HG02642 (cell line): ENCODE measurements around the gene RASAL2.
A peak's percentile ranks its signal among the peaks of the same experiment; 100 is the strongest.
"Not testable (repeated sequence)": the region's sequence is repeated elsewhere in the genome, so short reads cannot be mapped to it uniquely, and the experiment has no call there.

Source experiments
- ATAC-seq: cut with Tn5 transposase; IDR thresholded peaks from one replicate; pipeline ENCODE4 v1.9.1; 2021; ENCODE audit warnings: mild to moderate bottlenecking; ENCODE audit not compliant: unreplicated experiment, poor library complexity

The RASAL2 gene

GRCh38 chr1:178109348-178110143 lies 15.6 kb downstream of the RASAL2 start:
- no peak for ATAC-seq

DNA sequence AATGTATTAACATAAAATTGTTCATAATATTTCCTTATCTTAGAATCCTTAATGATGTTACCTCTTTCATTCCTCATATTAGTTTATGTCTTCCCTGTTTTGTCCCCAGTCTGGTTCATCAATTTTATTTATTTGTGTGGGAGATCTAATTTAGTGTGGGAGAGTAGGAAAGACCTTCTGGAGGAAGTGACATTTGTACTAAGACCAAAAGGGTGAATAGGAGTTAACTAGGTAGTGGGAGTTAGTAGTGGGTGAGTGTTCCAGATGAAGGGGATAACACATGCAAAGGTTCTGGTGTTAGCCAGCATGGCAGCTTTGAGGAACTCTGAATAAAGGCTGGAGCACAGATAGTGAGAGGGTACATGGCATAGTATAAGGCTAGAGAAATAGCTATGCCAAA lies 21.4 kb downstream of the RASAL2 start:
- no peak for ATAC-seq

GRCh38 chr1:178118524-178118923 lies 24.6 kb downstream of the RASAL2 start:
- ATAC-seq: no peak

GRCh38 chr1:178119628-178120027 lies 25.7 kb downstream of the RASAL2 start:
- no peak for ATAC-seq

DNA sequence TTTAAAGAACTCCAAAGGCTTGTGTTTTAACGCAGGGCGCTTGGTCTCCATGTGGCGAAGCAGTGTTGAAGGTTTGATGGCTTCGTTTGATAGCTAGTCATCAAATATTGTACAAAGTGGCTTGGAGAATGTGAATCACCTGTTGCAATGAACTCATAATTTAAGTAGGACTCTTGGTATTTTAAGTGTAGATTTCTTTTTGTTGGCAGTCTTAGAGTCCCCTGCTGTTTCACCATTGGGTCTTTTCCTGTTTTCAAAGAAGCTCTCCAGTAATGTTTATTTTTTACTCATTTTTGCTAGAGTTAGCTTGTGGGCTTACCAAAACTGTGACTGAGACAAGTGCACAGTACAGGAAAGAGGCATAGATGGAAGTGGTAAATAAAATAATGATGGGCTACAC lies 26.2 kb downstream of the RASAL2 start:
- no peak for ATAC-seq

GRCh38 chr1:178120520-178121052 lies 26.7 kb downstream of the RASAL2 start:
- not testable (repeated sequence) for ATAC-seq

DNA sequence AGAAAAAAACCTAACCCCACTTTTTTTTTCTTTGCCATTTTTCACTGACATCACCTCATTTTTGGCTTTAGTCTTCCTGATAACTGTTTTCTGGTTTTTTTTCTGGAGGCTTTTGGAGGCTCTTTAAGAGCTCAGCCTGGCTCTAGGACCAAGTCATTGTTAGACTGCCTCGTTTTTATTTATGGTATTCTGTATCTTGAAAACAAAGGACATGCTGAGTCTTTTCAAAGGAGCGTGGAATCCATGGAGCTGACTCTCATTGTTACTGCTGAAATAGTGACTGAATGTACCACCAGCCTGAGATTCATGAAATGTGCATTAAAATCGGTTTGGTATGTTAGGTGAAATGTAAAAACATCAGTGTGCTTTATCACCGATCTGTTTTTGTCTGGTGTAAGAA lies 28.0 kb downstream of the RASAL2 start:
- no peak for ATAC-seq

GRCh38 chr1:178122283-178122682 lies 28.4 kb downstream of the RASAL2 start:
- no peak for ATAC-seq

DNA sequence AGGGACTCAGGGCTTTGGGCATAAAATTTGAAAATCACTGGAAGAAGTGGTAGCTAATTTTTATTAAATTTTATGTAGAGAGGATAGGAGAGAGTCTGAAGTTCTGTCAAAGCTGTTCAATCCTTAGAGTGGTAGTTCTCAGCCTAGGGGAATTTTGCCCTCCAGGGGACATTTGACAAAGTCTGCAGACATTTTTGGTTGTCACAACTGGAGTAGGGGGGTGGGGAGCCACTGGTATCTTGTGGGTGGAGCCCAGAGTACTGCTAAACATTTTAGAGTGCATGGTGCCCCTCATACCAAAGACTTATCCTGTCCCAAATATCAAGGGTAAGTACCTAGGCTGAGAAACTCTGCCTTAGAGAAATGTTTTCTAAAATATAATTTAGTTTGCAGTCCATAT lies 30.2 kb downstream of the RASAL2 start:
- ATAC-seq: no peak

- ATAC-seq: no peak
Observed at GRCh38 chr1:178126261-178126660, 32.4 kb downstream of the RASAL2 start.

- ATAC-seq: peak; percentile 52
Observed at GRCh38 chr1:178126741-178127185, 32.9 kb downstream of the RASAL2 start.

GRCh38 chr1:178127482-178128191 lies 33.7 kb downstream of the RASAL2 start:
- no peak for ATAC-seq

- no peak for ATAC-seq
Observed at GRCh38 chr1:178133239-178133989, 39.5 kb downstream of the RASAL2 start.

DNA sequence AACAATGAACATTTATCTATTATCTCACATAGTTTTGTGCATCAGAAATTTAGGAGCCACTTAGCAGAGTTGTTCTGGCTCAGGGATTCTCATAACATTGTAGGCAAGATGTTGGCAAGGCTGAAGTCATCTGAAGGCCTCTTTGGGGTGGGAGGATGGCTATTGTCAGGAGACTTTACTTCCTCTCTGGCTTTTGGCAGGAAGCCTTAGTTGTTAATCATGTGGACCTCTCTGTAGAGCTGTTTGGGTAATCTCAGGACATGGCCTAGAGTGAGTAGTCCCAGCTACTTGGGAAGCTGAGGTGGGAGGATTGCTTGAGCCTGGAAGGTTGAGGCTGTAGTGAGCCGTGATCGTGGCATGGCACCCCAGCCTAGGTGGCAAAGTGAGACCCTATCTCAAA lies 40.2 kb downstream of the RASAL2 start:
- no peak for ATAC-seq

DNA sequence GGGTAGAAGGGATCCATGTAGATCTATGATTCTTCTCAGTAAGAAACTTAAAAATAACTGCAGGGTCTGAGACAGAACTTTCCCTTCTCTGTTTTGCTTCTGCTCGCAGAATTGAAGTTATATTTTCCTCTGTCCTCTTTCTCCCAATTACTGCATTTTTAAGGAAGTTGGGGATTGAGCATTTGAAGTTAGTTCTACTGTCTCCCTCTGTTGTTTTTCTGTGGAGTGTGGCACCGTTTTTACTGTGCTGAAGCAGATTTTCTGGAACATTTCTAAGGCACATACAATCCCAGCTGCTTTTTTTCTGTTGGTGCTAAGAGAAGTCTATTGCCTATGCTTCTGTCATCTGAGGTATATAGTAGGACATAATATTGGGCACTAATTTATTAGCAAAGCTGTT lies 43.3 kb downstream of the RASAL2 start:
- no peak for ATAC-seq

DNA sequence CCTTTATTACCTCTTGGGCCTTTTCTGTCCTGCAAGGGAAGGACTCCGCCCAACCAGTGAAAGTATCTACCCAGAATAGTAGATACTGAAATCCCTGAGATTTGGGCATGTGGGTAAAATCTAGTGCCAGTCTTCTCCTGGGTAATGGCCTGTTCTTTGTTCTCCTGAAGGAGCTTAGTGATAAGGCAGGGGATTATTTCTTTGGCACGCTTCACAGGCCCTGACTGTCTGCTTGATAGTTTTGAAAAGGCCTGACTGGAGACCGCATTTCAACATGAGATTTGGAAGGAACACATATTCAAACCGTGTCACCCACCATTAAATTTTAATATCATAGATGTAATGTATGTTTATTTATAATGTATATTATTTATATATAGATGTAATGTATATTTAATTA lies 48.9 kb downstream of the RASAL2 start:
- no peak for ATAC-seq

- ATAC-seq: no peak
Observed at GRCh38 chr1:178143730-178144690, 50.1 kb downstream of the RASAL2 start.

DNA sequence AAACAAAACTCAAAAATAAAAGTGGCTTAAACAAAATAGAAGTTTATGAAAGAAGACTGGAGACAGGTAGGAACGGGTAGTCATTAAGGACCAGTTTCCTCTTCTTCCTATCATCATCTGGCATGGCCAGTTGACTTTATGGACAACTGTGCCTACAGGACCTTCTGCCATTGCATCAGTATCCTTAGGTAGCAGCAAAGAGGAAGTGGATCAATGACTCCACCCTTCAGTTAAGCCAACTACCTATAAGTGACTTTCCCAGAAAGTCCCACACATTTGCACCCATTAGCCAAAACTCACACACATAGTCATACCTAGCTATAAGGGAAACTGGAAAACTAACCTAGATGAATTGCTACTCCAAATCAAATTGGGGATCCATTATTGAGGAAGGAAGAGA lies 51.7 kb downstream of the RASAL2 start:
- ATAC-seq: no peak

DNA sequence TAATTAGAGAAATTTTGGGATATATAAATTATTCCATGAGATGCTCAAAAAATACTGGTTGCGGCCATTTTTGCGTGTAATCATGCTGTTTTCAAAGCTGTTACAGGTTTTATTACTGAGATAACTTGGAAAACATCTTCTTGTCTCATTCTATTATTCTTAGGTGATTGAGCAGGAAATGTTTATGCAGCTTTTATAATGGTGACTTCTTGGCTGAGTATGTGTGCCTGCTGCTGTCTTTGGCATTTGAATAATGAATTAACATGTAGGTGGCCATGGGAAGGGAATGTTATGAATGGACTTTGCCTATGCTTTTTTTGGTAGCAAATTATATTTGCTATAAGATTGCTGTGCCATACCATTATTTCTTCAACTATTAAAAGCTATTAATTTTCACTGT lies 52.5 kb downstream of the RASAL2 start:
- no peak for ATAC-seq

- no peak for ATAC-seq
Observed at GRCh38 chr1:178150610-178151009, 56.7 kb downstream of the RASAL2 start.
